ENCODE data around the gene USP7.

GRCh38 chr16:8882725-8883377 is 80.9 kb downstream of the USP7 start:
- TF ChIP-seq CTCF (IDR thresholded peaks at IDR 0.05) = no peak
- no peak for TF ChIP-seq POLR2A (IDR thresholded peaks at IDR 0.05; ENCODE audit: low read depth)
- TF ChIP-seq POLR2AphosphoS5 (IDR thresholded peaks at IDR 0.05) = no peak
- TF ChIP-seq EP300 (IDR thresholded peaks at IDR 0.05) = no peak

Measured in esophagus muscularis mucosa (tissue), 4 donors.